Measurements from ENCODE around the gene NFIB. TPM values are rescaled to one million over a fixed set of nuclear protein-coding genes. Genes with fewer than 3 reads are reported as not detected.

NFIB gene
- total RNA-seq, 2 donors from 2014 or later: 47.0 to 65.9 TPM

DNA sequence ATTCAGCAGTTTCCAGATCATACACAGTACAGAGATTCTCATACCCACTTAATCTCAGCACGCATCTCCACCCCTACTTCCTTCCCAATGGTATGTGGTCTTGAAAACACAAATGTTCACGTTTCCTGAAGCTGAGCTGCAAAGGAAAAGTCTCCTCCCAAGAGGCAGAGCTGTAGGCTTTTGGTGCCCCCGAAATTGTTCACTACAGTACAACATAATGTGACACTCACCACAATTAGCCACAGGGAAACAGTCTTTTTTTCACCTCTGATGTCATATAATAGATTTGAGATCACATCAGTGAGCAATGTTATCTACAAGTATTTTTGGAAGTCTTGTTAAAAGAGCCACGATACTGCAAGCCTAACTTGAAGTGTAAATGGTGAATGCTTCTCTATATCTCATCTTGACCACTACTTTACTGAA lies 40.2 kb downstream of the NFIB start:
- peak overlapping the region; percentile 13 to 50 (median 30) for H3K27ac ChIP-seq

DNA sequence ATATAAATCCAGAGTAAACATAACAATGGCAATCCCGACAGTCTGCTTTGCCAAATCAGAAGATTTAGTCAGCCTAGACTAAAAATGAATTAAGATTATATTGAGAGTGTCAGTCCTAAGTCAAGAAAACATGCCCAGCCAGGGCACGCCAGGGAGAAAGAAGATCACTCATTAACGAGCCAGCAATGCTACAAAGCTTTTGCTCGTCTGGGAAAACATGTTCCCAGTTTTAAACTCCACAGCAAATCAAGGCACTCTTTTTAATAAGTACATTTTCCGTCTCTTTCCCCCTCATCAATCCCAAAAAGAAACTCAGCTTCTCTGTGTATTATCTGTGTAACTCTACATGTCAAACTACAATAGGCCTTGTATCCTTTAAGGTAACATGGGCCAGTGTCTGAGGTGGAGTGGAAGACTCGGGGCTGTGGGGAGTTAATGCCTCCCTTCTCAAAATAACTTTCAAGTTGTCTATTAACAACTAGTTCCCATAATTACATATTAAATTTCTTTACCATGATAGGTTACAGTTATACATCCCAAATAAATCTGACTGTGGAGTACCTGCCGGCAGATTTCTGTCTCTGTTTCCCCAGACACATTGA lies 40.9 kb downstream of the NFIB start:
- peak overlapping the region; percentile 13 to 50 (median 30) for H3K27ac ChIP-seq
- ATAC-seq (no peak), DNase-seq (peak in 1 of 4 donors; percentile 23)
- no peaks in the 10 kb centered on the region for H3K9me3 ChIP-seq
- H3K27me3 ChIP-seq: no peaks in the 10 kb centered on the region
- no peak overlapping the region for H3K4me3 ChIP-seq
- WGBS, 2 donors: 18 to 24% methylated on average over 7 of the region's 7 CpGs
- H3K36me3 ChIP-seq (replicated peaks in 1 of 2; ENCODE audit: insufficient read depth in 1 of 2, low read depth in 2 of 2): no peaks in the 10 kb centered on the region
- TF ChIP-seq, protein P1, sequence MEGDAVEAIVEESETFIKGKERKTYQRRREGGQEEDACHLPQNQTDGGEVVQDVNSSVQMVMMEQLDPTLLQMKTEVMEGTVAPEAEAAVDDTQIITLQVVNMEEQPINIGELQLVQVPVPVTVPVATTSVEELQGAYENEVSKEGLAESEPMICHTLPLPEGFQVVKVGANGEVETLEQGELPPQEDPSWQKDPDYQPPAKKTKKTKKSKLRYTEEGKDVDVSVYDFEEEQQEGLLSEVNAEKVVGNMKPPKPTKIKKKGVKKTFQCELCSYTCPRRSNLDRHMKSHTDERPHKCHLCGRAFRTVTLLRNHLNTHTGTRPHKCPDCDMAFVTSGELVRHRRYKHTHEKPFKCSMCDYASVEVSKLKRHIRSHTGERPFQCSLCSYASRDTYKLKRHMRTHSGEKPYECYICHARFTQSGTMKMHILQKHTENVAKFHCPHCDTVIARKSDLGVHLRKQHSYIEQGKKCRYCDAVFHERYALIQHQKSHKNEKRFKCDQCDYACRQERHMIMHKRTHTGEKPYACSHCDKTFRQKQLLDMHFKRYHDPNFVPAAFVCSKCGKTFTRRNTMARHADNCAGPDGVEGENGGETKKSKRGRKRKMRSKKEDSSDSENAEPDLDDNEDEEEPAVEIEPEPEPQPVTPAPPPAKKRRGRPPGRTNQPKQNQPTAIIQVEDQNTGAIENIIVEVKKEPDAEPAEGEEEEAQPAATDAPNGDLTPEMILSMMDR (IDR thresholded peaks at IDR 0.05): no peak
- no peak for TF ChIP-seq POLR2A (IDR thresholded peaks at IDR 0.05)
- intact Hi-C loops (cut with DNase I): no loop called here
- H3K4me1 ChIP-seq: peaks cover 78% of the 10 kb centered on the region

More for the DNA sequence above, 40.2 kb downstream of the NFIB start:
- H3K4me3 ChIP-seq: no peak overlapping the region
- peaks cover 83% of the 10 kb centered on the region for H3K4me1 ChIP-seq
- H3K27me3 ChIP-seq: no peaks in the 10 kb centered on the region
- ATAC-seq: peak; percentile 8
- TF ChIP-seq, protein P1 (IDR thresholded peaks at IDR 0.05): no peak
- WGBS, 2 donors: 30 to 44% methylated on average over 4 of the region's 4 CpGs
- no peak for DNase-seq
- intact Hi-C loops (cut with DNase I): no loop called here
- no peaks in the 10 kb centered on the region for H3K36me3 ChIP-seq (replicated peaks in 1 of 2; ENCODE audit: insufficient read depth in 1 of 2, low read depth in 2 of 2)
- no peaks in the 10 kb centered on the region for H3K9me3 ChIP-seq

DNA sequence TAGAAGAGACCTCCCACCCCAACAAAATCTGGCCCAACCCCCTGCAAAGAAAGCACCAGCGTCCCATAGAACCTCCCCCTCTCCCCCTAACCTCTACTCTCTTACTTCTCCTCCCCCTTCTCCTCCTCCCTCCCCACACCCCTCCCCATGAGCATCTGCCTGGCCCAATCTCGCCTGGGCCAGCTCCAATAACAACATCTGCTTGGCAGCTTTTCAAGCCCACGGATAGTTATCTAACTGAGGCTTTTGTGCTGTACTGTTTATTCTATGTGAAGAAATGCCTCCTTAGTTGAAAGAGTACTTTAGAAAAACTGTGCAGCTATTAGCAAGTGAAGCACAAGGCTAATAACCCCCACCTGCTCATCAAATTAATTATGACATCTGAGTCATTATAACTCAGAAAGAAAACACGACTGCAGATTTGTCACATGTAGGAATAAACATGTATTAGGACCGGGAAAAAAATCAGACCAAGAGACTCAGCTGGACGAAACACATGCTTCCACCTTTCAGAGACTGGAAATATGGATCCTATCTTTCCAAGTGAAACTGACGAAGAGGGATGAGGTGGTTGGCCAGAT lies 42.8 kb downstream of the NFIB start:
- no peaks in the 10 kb centered on the region for H3K9me3 ChIP-seq
- no peaks in the 10 kb centered on the region for H3K27me3 ChIP-seq
- peaks cover 60% of the 10 kb centered on the region for H3K4me1 ChIP-seq
- ATAC-seq (peak; percentile 46), DNase-seq (peak; percentile 46 to 62 (median 54))
- no peak overlapping the region for H3K4me3 ChIP-seq
- H3K27ac ChIP-seq: peak overlapping the region in 2 of 4 donors; percentile 3 to 22
- intact Hi-C loops (cut with DNase I): no loop called here
- WGBS, 2 donors: 19 to 26% methylated on average over 7 of the region's 7 CpGs
- TF ChIP-seq, protein P1 (IDR thresholded peaks at IDR 0.05): no peak
- no peak for TF ChIP-seq POLR2A (IDR thresholded peaks at IDR 0.05)
- H3K36me3 ChIP-seq (replicated peaks in 1 of 2; ENCODE audit: insufficient read depth in 1 of 2, low read depth in 2 of 2): no peaks in the 10 kb centered on the region

DNA sequence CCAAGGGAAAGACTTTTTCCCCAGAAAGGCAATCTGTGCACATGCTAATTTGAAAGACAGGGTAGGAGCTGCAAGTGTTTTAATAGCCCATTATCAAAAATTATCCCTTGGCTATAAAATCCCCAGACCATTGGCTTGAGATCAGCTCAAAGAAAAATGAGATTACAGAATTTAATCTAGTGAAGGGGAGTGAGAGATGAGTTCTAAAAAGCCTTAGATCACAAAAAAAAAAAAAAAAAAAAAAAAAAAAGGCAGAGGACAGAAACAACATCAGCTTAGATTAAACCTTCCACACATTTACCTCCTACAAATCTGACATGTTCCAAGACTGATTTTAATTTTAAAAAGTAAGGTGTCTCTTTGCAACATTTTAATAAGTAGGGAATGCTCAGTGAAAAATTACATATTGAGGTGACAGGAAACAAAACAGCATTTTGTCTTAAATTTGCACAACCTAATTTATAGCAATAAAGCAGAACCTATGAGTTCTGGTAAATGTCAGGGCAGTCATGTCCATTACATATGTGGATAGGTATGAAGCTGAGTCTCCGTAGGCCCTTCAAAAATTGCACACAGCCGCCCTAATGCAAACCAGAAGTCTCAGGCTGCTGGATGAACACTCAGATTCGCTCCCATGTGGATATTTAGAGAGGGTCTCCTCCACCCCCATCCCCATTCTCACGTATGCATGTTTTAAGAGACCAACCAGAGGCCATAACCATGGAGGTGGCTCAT lies 43.4 kb downstream of the NFIB start:
- ATAC-seq (no peak), DNase-seq (no peak)
- TF ChIP-seq POLR2A (IDR thresholded peaks at IDR 0.05): no peak
- TF ChIP-seq, protein P1 (IDR thresholded peaks at IDR 0.05): no peak
- intact Hi-C loops (cut with DNase I): no loop called here
- Histone ChIP-seq H3K27me3 (no peaks in the 10 kb centered on the region), H3K36me3 (replicated peaks in 1 of 2; ENCODE audit: insufficient read depth in 1 of 2, low read depth in 2 of 2) (no peaks in the 10 kb centered on the region), H3K4me3 (no peak overlapping the region), H3K9me3 (no peaks in the 10 kb centered on the region), H3K4me1 (peaks cover 56% of the 10 kb centered on the region), H3K27ac (peak overlapping the region in 1 of 4 donors; percentile 22)
- 74 to 78% methylated on average over 4 of the region's 4 CpGs for WGBS, 2 donors

Data from body of pancreas (tissue), 4 donors.